Naive thymus-derived CD8-positive, alpha-beta T cell (primary cell): ENCODE data around the gene CHD1. TPM values are rescaled to one million over a fixed set of nuclear protein-coding genes. Genes with fewer than 3 reads are reported as not detected.

ENCODE experiments used
- ATAC-seq, 2 donors: fragments of 150-1000 bp; cut with Tn5 transposase in 1 of 2; sonication (Bioruptor Pico), chemical (Tn5 transposase) in 1 of 2; 1 replicate in 1 of 2; 2 replicates in 1 of 2; pipeline ENCODE4 v1.10.0; 2021; ENCODE audit warnings: mild to moderate bottlenecking in 2 of 2, moderate library complexity in 2 of 2
- POLR2A ChIA-PET: fragments of 350-600 bp; sonication (Branson Sonifier 250); formaldehyde crosslinking; loops from one replicate; lab custom pipeline; 2021; ENCODE audit warnings: antibody characterized with exemption; lab: Charles Lee
- DNase-seq, 10 donors: peaks; one replicate each; pipeline versions ENCODE4 v3.0.0 to v3.0.0-alpha.2; 2020 to 2022
- H3K27ac Mint-ChIP-seq, 10 donors: one replicate each; pipeline ENCODE4 v1.8.0; 2020 to 2022; ENCODE audit warnings: mild to moderate bottlenecking in 10 of 10, mixed read lengths in 10 of 10, moderate library complexity in 4 of 10, inconsistent platforms in 1 of 10
- H3K27me3 Mint-ChIP-seq, 5 donors: one replicate each; pipeline ENCODE4 v1.8.0; 2021 to 2022; ENCODE audit warnings: mixed read lengths in 5 of 5
- H3K36me3 Mint-ChIP-seq, 3 donors: one replicate each; pipeline ENCODE4 v1.8.0; 2020 to 2022; ENCODE audit warnings: mixed read lengths in 3 of 3, mild to moderate bottlenecking in 2 of 3, inconsistent platforms in 1 of 3
- H3K4me1 Mint-ChIP-seq, 4 donors: one replicate each; pipeline ENCODE4 v1.8.0; 2021 to 2022; ENCODE audit warnings: mixed read lengths in 4 of 4
- H3K4me3 Mint-ChIP-seq, 10 donors: one replicate each; pipeline ENCODE4 v1.8.0; 2020 to 2022; ENCODE audit warnings: mild to moderate bottlenecking in 10 of 10, mixed read lengths in 10 of 10, moderate library complexity in 6 of 10, inconsistent platforms in 1 of 10
- H3K9me3 Mint-ChIP-seq, 9 donors: one replicate each; pipeline ENCODE4 v1.8.0; 2020 to 2022; ENCODE audit warnings: mixed read lengths in 9 of 9, mild to moderate bottlenecking in 3 of 9, inconsistent platforms in 1 of 9, moderate library complexity in 1 of 9
- polyA plus RNA-seq, 3 donors: library from polyadenylated mRNA; unstranded; fragments of 300-500 nt; fragmentation: Illumina TruSeq; gene quantifications; one replicate each; pipeline ENCODE4 v1.2.3, GENCODE V29; 2021
- total RNA-seq, 8 experiments: library from RNA in 2 of 8; stranded (reverse) in 2 of 8; gene quantifications; one replicate each; pipeline ENCODE4 v1.2.3 and lab custom pipeline; 2021 to 2026

Gene CHD1
- total and polyA plus RNA-seq, 5 experiments from 2014 or later = 8.6 to 97.5 (median 9.4) TPM

DNA sequence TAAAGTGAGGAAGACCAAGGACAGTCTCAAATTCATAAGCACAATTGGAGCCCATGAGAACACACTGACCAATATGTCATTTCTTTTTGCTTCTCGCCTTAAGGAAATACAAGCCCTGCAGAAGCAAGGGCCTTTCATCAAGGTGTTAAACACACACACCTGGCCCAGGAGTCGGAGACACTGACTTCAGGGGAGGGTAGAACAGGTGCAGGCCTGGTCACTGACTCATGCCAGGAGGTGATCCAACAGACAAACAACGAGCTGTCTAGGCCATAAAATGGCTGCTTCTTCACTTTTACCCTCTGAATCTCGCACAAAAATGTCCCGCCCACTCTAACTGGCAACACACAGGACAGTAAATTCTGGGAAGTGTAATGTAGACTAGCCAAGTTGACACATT is 92.6 kb downstream of the CHD1 start:
- peaks cover 0 to 4% (median 0%) of the 10 kb centered on the region in 5 donors for H3K27me3 Mint-ChIP-seq
- POLR2A ChIA-PET = no interaction called here
- peaks cover 0 to 6% (median 4%) of the 10 kb centered on the region in 4 donors for H3K4me1 Mint-ChIP-seq
- H3K9me3 Mint-ChIP-seq = no peaks in the 10 kb centered on the region
- H3K4me3 Mint-ChIP-seq = no peak overlapping the region
- H3K27ac Mint-ChIP-seq = no peak overlapping the region
- DNase-seq (no peak), ATAC-seq (no peak)
- peaks cover 6 to 14% (median 11%) of the 10 kb centered on the region in 3 donors for H3K36me3 Mint-ChIP-seq

DNA sequence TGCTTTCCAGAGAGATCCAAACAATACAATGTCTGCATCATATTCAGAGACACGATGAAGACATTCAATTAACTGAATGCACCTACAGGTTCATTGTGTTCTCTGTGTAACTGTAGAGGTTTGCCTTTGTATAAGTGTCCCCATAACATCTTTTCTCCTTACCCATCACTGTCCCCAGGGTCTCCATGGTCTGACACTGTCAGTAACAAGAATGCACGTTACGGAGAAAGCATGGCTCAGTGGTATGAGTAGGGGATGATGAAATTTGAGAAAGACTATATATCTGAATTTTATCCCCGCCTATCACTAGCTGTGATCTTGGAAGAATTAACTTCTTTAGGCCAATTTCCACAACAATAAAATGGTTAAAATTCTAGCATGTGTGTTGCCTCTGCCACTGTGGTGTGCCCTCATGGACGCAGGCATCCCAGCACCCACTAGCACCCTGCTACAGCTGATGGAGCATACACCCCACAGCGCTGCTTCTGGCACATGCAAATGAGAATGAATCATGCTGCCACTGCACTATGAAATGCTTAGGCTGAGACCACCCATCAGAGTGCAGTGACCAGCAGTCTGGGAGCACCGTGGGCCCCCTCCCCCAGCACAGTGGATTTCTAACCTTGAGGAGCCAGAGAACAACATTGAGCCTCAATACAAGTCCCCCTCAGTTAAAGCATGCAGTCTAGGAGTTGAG is 101.1 kb downstream of the CHD1 start:
- DNase-seq = no peak
- no peaks in the 10 kb centered on the region for H3K9me3 Mint-ChIP-seq
- H3K4me1 Mint-ChIP-seq = no peaks in the 10 kb centered on the region
- no peaks in the 10 kb centered on the region for H3K27me3 Mint-ChIP-seq
- H3K4me3 Mint-ChIP-seq = no peak overlapping the region
- H3K36me3 Mint-ChIP-seq = no peaks in the 10 kb centered on the region
- ATAC-seq = no peak
- POLR2A ChIA-PET = no interaction called here
- no peak overlapping the region for H3K27ac Mint-ChIP-seq

GRCh38 chr5:98827161-98827560 is 101.6 kb downstream of the CHD1 start:
- Mint-ChIP-seq H3K27ac (no peak overlapping the region), H3K27me3 (no peaks in the 10 kb centered on the region), H3K4me1 (no peaks in the 10 kb centered on the region), H3K4me3 (no peak overlapping the region), H3K9me3 (peaks cover 0 to 1% (median 0%) of the 10 kb centered on the region in 9 donors), H3K36me3 (peaks cover 0 to 2% (median 0%) of the 10 kb centered on the region in 3 donors)
- POLR2A ChIA-PET = no interaction called here
- DNase-seq (peak in 4 of 10 donors; percentile 5 to 31 (median 16)), ATAC-seq (no peak)

DNA sequence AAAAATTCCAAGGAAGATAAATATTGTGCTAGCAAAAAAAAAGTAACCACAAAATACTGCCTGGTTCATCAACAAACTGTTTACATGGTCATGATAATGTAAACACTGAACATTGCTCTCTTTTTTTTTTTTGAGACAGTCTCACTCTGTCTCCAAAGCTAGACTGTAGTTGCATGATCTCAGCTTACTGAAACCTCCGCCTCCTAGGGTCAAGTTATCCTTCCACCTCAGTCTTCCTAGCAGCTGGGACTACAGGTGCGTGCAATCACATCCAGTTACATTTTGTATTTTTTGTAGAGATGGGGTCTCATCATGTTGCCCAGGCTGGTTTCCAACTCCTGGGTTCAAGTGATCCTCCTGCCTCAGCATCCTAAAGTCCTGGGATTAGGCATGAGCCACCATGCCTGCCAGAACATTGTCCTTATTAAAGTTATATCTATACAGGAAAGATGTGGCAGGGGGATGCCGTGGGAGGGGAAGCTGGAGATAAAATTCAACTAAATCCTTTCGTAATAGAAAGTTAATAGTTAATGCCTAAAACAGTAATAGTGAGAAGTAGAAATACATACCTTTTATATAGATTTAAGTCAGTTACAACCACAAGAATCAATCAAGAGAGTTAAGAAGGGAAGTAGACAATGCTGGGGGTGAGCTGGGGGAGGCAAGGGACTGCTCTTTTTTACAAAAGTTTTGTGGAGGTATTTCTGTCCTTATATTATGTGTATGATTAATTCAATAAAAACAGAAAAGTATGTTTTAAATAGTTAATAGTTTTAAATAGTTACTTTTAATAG is 103.0 kb downstream of the CHD1 start:
- no peak overlapping the region for H3K27ac Mint-ChIP-seq
- H3K4me3 Mint-ChIP-seq = no peak overlapping the region
- no peaks in the 10 kb centered on the region for H3K4me1 Mint-ChIP-seq
- POLR2A ChIA-PET = no interaction called here
- H3K9me3 Mint-ChIP-seq = peaks cover 0 to 12% (median 4%) of the 10 kb centered on the region in 9 donors
- no peaks in the 10 kb centered on the region for H3K27me3 Mint-ChIP-seq
- DNase-seq (no peak), ATAC-seq (no peak)
- peaks cover 0 to 11% (median 7%) of the 10 kb centered on the region in 3 donors for H3K36me3 Mint-ChIP-seq

DNA sequence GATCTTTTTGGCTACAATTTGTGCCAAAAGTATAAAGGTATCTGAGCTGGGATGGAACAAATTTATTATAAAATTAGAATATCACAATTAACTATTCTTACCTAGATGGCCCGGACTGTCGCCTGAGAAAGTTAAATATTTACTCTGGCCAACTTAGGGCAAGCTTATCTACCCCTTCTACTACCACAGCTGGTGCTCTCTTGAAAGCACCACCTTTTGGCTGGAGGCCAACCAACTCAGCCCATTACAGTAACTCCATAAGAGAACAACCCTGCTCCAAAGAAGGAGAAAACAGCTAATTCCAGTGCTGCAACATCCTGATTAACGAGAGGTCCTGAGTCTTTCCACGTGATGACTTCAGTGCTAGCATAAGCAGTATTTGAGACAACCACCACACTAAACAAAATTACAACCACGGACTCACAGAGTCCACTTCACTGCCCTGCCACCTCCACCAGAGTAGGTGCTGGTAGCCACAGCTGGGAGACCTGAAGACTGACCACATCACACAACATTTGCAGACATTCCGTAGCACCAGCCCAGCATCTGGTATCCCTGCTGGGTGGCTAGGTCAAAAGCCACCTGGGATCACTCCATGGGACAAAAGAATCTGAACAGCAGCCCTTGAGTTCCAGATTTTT is 112.1 kb downstream of the CHD1 start:
- DNase-seq = no peak
- H3K4me1 Mint-ChIP-seq = no peaks in the 10 kb centered on the region
- no peak overlapping the region for H3K27ac Mint-ChIP-seq
- ATAC-seq = no peak
- peaks cover 0 to 18% (median 5%) of the 10 kb centered on the region in 9 donors for H3K9me3 Mint-ChIP-seq
- no peak overlapping the region for H3K4me3 Mint-ChIP-seq
- no peaks in the 10 kb centered on the region for H3K27me3 Mint-ChIP-seq
- POLR2A ChIA-PET = no interaction called here
- peaks cover 9 to 20% (median 14%) of the 10 kb centered on the region in 3 donors for H3K36me3 Mint-ChIP-seq

DNA sequence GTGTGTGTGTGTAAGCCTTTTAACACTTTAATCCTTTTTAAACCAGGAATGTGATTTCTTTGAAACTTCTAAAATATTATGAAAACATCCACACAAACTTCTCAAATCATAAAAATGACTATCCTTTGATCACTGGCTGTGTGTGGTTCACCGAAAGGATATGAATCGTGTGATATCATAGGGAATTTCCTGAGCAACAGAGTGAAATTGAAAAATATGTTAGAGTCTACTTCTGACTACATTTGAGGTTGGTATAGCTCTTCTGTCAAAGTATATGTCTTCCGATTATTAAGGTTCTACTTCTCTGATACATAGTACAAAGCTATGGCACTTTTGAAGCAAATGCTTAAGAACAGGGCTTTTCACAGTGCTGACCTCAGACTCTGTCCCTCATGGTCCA is 115.1 kb downstream of the CHD1 start:
- no peaks in the 10 kb centered on the region for H3K27me3 Mint-ChIP-seq
- H3K4me3 Mint-ChIP-seq = no peak overlapping the region
- POLR2A ChIA-PET = no interaction called here
- H3K27ac Mint-ChIP-seq = no peak overlapping the region
- peaks cover 0 to 1% (median 0%) of the 10 kb centered on the region in 9 donors for H3K9me3 Mint-ChIP-seq
- no peaks in the 10 kb centered on the region for H3K4me1 Mint-ChIP-seq
- no peak for ATAC-seq
- peaks cover 3 to 10% (median 4%) of the 10 kb centered on the region in 3 donors for H3K36me3 Mint-ChIP-seq
- DNase-seq = no peak

DNA sequence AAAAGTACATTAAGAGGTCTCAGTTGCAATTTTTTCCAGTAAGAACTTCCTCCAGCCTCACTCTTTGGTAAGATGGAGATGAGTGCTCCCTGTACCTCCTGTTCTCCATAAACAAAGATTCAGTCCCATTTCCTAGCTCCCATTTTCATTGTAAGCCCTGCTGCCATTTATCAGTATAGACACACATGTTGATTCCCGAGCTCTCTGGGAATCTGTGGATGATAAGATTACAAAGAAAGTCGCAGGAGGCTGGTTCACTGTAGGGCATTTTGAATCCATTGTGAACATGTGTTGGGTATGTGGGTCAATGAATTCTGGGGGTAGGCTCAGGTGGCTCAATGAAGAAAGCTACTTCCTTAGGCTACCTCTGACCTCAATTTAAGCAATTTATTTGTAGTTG is 118.6 kb downstream of the CHD1 start:
- no peak for ATAC-seq
- DNase-seq = no peak
- Mint-ChIP-seq H3K4me3 (no peak overlapping the region), H3K36me3 (peaks cover 10 to 31% (median 28%) of the 10 kb centered on the region in 3 donors), H3K4me1 (no peaks in the 10 kb centered on the region), H3K27me3 (no peaks in the 10 kb centered on the region), H3K9me3 (peaks cover 12 to 34% (median 22%) of the 10 kb centered on the region in 9 donors), H3K27ac (no peak overlapping the region)
- POLR2A ChIA-PET = interaction anchor here (0.6 kb wide), 1 partner anchor 539 kb away, joined by 3 read pairs; no protein-coding TSS in a partner anchor

DNA sequence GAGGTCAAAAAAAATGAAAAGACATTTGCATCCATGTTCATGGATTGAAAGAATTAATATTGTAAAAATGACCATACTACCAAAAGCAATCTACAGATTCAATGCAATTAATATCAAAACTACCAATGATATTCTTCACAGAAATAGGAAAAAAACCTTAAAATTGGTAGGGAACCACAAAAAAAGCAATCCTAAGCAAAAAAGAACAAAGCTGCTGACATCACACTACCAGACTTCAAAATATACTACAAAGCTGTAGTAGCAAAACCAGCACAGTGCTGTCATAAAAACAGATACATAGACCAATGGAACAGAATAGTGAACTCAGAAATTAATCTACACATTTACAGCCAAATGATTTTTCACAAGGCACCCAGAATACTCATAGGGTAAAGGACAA is 121.0 kb downstream of the CHD1 start:
- ATAC-seq (no peak), DNase-seq (no peak)
- peaks cover 12 to 39% (median 29%) of the 10 kb centered on the region in 3 donors for H3K36me3 Mint-ChIP-seq
- peaks cover 15 to 38% (median 25%) of the 10 kb centered on the region in 9 donors for H3K9me3 Mint-ChIP-seq
- H3K4me3 Mint-ChIP-seq = no peak overlapping the region
- H3K4me1 Mint-ChIP-seq = no peaks in the 10 kb centered on the region
- no peak overlapping the region for H3K27ac Mint-ChIP-seq
- no peaks in the 10 kb centered on the region for H3K27me3 Mint-ChIP-seq
- POLR2A ChIA-PET = no interaction called here

DNA sequence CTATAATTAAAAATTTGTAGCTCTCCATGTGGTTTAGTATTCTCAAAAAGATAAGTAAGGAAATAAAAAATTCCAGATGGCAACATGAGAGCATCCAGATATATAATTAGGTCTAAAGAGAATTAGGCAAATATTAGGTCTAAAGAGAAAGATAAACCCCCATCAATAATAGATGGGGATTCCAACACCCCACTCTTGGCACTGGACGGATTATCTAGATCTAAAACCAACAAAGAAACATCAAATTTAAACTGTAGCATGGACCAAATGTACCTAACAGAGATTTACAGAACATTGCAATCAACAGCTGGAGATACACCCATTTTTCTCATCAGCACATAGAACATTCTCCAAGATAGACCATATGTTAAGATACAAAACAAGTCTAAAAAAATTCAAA is 123.7 kb downstream of the CHD1 start:
- POLR2A ChIA-PET = no interaction called here
- no peak for ATAC-seq

DNA sequence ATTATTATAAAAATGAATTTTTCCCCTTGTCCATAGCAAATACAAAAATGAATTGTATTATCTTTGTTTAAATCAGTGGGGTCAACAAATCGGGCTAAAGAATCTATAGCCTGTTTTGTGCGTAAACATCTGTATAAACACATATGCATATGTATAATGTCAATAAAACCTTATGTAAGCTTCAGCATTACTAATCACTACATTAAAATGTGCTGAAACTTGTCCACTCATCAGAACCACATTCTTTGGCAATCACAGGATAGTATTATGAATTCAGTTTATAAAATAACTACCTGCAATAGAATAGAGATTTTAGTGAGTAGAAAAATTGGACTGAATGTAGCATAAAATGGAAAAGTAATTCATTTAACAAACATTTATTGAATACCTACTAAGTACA is 124.7 kb downstream of the CHD1 start:
- peaks cover 0 to under 1% (median 0%) of the 10 kb centered on the region in 4 donors for H3K4me1 Mint-ChIP-seq
- no peaks in the 10 kb centered on the region for H3K27me3 Mint-ChIP-seq
- no peak for ATAC-seq
- DNase-seq = no peak
- no peak overlapping the region for H3K4me3 Mint-ChIP-seq
- no peak overlapping the region for H3K27ac Mint-ChIP-seq
- POLR2A ChIA-PET = no interaction called here
- H3K36me3 Mint-ChIP-seq = peaks cover 13 to 39% (median 29%) of the 10 kb centered on the region in 3 donors
- H3K9me3 Mint-ChIP-seq = peaks cover 15 to 38% (median 25%) of the 10 kb centered on the region in 9 donors

More for the DNA sequence above, 123.7 kb downstream of the CHD1 start:
- Mint-ChIP-seq H3K36me3 (peaks cover 12 to 39% (median 29%) of the 10 kb centered on the region in 3 donors), H3K27me3 (no peaks in the 10 kb centered on the region), H3K4me1 (no peaks in the 10 kb centered on the region), H3K9me3 (peaks cover 15 to 38% (median 25%) of the 10 kb centered on the region in 9 donors), H3K27ac (no peak overlapping the region), H3K4me3 (no peak overlapping the region)
- no peak for DNase-seq
